Activated naive CD4-positive, alpha-beta T cell treated with anti-CD3 and anti-CD28 coated beads, Interleukin-2, amount 50 U/mL, for 24 hours (primary cell): Measurements from ENCODE around the gene CPM.
A peak's percentile ranks its signal among the peaks of the same experiment; 100 is the strongest.
"Not testable (repeated sequence)": the region's sequence is repeated elsewhere in the genome, so short reads cannot be mapped to it uniquely, and the experiment has no call there.

ENCODE experiments used
- H3K27ac Mint-ChIP-seq: one replicate; pipeline ENCODE4 v1.8.0; 2021; ENCODE audit warnings: mild to moderate bottlenecking, mixed read lengths
- H3K27me3 Mint-ChIP-seq: one replicate; pipeline ENCODE4 v1.8.0; 2021; ENCODE audit warnings: mixed read lengths
- H3K36me3 Mint-ChIP-seq: one replicate; pipeline ENCODE4 v1.8.0; 2021; ENCODE audit warnings: mixed read lengths
- H3K4me1 Mint-ChIP-seq: one replicate; pipeline ENCODE4 v1.8.0; 2021; ENCODE audit warnings: mixed read lengths
- H3K4me3 Mint-ChIP-seq: one replicate; pipeline ENCODE4 v1.8.0; 2021; ENCODE audit warnings: mild to moderate bottlenecking, mixed read lengths
- H3K9me3 Mint-ChIP-seq: one replicate; pipeline ENCODE4 v1.8.0; 2021; ENCODE audit warnings: mixed read lengths

Gene CPM

DNA sequence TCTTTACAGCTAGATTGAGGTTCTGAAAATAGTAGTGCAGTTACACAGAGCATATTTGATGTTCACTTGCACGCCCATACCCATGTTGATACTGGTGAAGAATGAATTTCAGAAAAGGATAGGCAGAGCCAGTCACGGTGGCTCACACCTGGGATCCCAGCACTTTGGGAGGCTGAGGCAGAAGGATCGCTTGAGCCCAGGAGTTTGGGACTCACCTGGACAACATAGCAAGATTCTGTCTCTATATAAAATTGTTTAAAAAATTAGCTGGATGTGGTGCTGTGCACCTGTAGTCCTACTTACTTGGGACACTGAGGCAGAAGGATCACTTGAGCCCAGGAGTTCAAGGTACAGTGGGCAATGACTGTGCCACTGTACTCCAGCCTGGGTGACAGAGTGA, 68.4 kb downstream of the CPM start:
- no peak overlapping the region for H3K27ac Mint-ChIP-seq
- H3K36me3 Mint-ChIP-seq = peaks cover 9% of the 10 kb centered on the region
- H3K27me3 Mint-ChIP-seq = no peaks in the 10 kb centered on the region
- no peak overlapping the region for H3K4me3 Mint-ChIP-seq
- H3K4me1 Mint-ChIP-seq = peaks cover 7% of the 10 kb centered on the region
- no peaks in the 10 kb centered on the region for H3K9me3 Mint-ChIP-seq

DNA sequence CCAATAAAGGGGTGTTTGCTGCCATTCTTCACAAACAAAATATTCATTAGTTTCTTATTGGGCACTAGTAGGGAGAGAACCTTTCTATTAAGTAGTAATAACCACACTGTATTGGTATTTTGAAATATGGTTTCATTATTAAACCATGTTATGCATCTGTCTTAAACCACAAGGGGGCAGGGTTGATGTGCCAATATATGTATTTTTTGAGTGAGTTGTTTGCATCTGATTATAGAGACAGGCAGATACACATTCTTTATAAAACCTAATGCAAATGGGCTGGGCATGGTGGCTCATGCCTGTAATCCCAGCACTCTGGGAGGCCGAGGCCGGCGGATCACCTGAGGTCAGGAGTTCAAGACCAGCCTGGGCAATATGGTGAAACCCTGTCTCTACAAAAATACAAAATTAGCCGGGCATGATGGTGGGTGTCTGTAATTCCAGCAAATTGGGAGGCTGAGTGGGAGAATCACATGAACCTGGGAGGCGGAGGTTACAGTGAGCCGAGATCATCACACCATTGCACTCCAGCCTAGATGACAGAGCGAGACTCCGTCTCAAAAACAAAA, 69.0 kb downstream of the CPM start:
- H3K27ac Mint-ChIP-seq = peak overlapping the region; percentile 19
- H3K36me3 Mint-ChIP-seq, H3K9me3 Mint-ChIP-seq, H3K27me3 Mint-ChIP-seq, H3K4me1 Mint-ChIP-seq: not testable (repeated sequence)
- H3K4me3 Mint-ChIP-seq = peak overlapping the region; percentile 11

DNA sequence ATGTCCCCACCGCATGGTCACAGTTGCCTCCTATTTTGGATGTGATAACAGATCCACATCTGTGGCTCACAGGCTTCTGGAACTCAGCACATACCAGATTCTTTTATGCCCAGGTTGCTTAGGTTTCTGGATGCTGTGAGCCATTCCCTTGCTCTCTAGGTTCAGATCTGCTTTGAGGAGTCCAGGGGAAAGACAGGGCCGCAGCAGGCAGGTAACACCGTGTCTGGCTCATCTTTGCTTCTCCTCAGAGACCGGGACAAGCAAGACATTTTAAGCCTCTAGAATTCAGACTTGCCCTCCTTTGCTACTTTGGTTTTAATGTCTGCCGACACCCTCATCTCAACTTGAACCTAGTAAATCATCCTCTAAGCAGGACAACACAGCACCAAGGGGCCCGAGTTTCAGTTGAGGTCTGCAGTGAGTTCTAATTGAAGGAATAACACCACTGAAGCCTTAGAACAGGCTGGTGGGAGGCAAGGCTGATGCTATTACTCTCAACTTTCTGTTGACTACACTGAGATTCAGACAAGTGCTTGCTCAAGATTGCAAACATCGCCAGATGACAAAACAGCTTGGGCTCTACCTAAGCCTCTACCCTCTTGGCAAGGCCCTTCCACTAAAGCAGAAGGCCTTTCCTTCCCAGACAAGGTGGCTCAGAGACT, 69.7 kb downstream of the CPM start:
- no peak overlapping the region for H3K27ac Mint-ChIP-seq
- H3K9me3 Mint-ChIP-seq = no peaks in the 10 kb centered on the region
- H3K4me1 Mint-ChIP-seq = peaks cover 7% of the 10 kb centered on the region
- H3K36me3 Mint-ChIP-seq = peaks cover 3% of the 10 kb centered on the region
- no peak overlapping the region for H3K4me3 Mint-ChIP-seq
- H3K27me3 Mint-ChIP-seq = no peaks in the 10 kb centered on the region

DNA sequence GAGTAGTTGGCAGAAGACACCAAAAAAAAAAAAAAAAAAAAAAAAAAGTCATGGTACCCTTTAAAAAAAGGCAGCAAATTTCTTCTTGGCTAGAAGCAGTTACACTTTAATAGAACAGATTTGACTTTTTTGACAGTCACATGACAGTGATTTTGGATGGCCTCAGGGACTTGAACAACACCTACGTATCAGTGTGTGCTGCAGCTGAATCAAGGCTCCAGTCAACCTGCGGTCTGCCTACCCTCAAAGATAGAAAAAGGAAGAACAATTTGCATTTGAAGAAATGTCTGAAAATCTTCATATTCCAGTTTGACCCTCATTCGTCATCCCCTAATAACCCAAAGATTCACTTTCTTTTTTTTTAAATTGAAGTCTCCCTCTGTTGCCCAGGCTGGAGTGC, 71.1 kb downstream of the CPM start:
- Mint-ChIP-seq H3K27me3 (peaks cover 1% of the 10 kb centered on the region), H3K9me3 (no peaks in the 10 kb centered on the region), H3K36me3 (peaks cover 5% of the 10 kb centered on the region)

DNA sequence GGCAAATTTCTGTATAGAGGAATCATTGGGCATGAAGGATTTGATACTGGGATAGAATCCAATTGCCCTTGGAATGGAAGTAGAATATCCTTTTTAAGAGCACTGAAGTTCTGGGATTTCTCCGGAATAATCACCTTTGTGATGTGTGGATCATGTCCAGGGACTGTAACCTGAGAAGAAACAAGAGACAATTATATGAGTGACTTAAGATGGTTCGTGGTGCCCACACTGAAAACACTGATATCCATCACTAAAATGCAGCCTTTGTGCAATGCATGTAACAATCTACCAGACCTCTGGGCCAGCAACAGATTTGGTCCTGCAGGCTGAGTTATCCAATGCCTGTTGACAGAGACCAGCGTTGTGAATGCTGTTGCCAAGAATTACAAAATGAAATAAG, 76.5 kb downstream of the CPM start:
- Mint-ChIP-seq H3K36me3 (peaks cover 20% of the 10 kb centered on the region), H3K27ac (no peak overlapping the region), H3K27me3 (peaks cover 1% of the 10 kb centered on the region), H3K9me3 (no peaks in the 10 kb centered on the region), H3K4me1 (no peaks in the 10 kb centered on the region), H3K4me3 (no peak overlapping the region)

More for the DNA sequence above, 71.1 kb downstream of the CPM start:
- no peak overlapping the region for H3K4me3 Mint-ChIP-seq
- peaks cover 7% of the 10 kb centered on the region for H3K4me1 Mint-ChIP-seq
- no peak overlapping the region for H3K27ac Mint-ChIP-seq

DNA sequence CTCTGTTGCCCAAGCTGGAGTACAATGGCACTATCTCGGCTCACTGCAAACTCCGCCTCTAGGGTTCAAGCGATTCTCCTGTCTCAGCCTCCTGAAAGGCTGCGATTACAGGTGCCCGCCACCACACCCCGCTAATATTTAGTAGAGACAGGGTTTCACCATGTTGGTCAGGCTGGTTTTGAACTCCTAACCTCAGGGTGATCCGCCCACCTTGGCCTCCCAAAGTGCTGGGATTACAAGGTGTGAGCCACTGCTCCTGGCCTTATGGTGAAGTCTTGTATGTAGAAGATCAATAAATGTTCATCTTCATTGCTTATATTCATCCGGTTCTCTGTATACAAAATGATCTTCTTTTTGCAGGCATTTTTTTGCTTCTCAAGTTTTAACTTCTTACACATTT, 77.2 kb downstream of the CPM start:
- H3K36me3 Mint-ChIP-seq = peaks cover 18% of the 10 kb centered on the region
- H3K9me3 Mint-ChIP-seq = no peaks in the 10 kb centered on the region
- H3K27me3 Mint-ChIP-seq = peaks cover 1% of the 10 kb centered on the region
- no peak overlapping the region for H3K4me3 Mint-ChIP-seq
- no peaks in the 10 kb centered on the region for H3K4me1 Mint-ChIP-seq
- peak overlapping the region; percentile 8 for H3K27ac Mint-ChIP-seq

DNA sequence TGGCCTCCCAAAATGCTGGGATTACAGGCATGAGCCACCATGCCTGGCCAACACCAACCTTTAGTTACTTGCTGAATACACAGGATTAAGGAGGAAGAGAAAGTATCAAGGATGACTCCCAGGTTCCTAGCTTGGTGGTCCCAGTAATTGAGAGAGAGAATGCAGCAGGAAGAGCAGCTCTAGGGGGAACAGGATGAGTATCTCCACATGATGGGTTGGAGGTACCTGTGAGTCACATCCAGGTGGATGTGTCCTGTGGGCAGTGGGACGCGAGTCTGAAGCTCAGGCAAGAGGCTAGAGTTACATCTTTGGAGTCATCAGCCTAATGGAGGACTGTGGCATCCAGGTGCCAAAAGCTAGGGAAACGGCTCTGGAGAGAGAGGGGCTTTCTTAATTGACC, 77.9 kb downstream of the CPM start:
- H3K4me1 Mint-ChIP-seq = no peaks in the 10 kb centered on the region
- no peaks in the 10 kb centered on the region for H3K9me3 Mint-ChIP-seq
- no peak overlapping the region for H3K27ac Mint-ChIP-seq
- H3K4me3 Mint-ChIP-seq = no peak overlapping the region
- H3K36me3 Mint-ChIP-seq = peaks cover 18% of the 10 kb centered on the region
- H3K27me3 Mint-ChIP-seq = peaks cover 1% of the 10 kb centered on the region

DNA sequence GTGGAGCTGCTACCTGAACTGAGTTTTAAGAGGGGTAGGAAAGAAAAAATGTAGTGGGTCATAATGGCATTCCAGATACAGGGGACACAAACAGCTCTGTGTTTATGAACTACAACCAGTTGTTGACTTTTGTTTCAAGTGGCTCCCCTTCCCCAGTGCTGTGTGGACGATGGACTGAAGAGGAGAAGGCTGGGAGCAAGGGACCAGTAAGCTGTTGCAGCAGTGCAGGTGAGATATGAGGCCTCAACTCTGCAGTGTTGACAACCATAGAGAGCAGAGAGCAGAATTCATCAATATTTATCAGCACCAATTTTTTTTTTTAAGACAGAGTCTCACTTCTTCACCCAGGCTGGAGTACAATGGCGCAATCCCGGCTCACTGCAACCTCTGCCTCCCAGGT, 78.4 kb downstream of the CPM start:
- H3K4me3 Mint-ChIP-seq = no peak overlapping the region
- peak overlapping the region; percentile 38 for H3K27ac Mint-ChIP-seq
- no peaks in the 10 kb centered on the region for H3K9me3 Mint-ChIP-seq
- H3K36me3 Mint-ChIP-seq = peaks cover 17% of the 10 kb centered on the region
- H3K4me1 Mint-ChIP-seq = no peaks in the 10 kb centered on the region
- H3K27me3 Mint-ChIP-seq = peaks cover 1% of the 10 kb centered on the region

DNA sequence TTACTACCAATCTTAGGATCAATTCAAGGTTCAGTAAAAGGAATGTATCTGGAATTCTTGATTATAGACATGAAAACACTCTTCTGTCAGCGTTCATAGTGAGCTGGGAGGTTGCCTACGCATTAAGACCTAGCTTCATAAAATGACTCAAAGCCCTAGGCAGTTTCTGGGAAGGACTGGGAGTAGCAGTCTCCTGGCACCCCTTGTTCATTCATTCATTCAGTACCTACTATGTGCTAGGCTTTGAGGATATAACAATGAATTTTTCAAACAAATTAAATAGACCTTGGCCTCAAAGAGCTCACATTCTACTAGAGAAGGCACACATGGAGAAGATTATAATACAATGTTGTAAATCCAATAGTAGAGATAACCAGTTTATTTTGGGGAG, 78.9 kb downstream of the CPM start:
- H3K4me1 Mint-ChIP-seq = no peaks in the 10 kb centered on the region
- no peak overlapping the region for H3K27ac Mint-ChIP-seq
- no peak overlapping the region for H3K4me3 Mint-ChIP-seq
- H3K27me3 Mint-ChIP-seq = peaks cover 1% of the 10 kb centered on the region
- H3K36me3 Mint-ChIP-seq = peaks cover 17% of the 10 kb centered on the region
- no peaks in the 10 kb centered on the region for H3K9me3 Mint-ChIP-seq

DNA sequence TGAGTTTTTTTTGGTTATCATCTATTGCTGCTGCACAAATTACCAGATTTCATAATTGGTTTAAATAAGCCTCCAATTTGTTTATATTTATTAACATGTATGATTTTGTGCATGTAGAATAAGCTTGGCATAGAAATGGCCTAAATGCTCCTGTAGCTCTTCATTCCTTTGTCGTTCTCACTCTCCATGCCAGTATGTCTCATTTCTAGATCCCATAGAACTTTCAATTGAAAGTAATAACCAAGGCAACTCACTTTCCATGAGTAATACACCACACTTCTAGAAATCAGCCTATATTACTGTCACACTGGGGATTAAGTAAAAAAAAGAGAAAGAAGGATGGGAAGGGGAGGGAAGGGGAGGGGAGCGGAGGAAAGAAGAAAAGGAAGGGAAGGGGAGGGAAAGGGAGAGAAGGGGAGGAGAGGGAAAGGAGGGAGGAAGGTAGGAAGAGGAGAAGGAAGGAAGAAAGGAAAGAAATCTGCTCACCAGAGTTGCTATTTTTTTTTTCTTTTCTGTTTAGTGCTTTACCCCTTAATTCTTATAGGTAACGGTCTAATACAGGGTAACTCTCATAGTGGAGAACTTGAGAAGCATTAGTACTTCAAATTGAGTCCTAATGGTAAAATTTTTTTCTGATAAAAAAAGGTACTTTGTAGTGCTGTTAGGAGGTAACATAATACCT, 79.4 kb downstream of the CPM start:
- peaks cover 1% of the 10 kb centered on the region for H3K27me3 Mint-ChIP-seq
- H3K4me1 Mint-ChIP-seq = no peaks in the 10 kb centered on the region
- no peaks in the 10 kb centered on the region for H3K9me3 Mint-ChIP-seq
- H3K4me3 Mint-ChIP-seq = no peak overlapping the region
- H3K27ac Mint-ChIP-seq = no peak overlapping the region
- peaks cover 17% of the 10 kb centered on the region for H3K36me3 Mint-ChIP-seq

DNA sequence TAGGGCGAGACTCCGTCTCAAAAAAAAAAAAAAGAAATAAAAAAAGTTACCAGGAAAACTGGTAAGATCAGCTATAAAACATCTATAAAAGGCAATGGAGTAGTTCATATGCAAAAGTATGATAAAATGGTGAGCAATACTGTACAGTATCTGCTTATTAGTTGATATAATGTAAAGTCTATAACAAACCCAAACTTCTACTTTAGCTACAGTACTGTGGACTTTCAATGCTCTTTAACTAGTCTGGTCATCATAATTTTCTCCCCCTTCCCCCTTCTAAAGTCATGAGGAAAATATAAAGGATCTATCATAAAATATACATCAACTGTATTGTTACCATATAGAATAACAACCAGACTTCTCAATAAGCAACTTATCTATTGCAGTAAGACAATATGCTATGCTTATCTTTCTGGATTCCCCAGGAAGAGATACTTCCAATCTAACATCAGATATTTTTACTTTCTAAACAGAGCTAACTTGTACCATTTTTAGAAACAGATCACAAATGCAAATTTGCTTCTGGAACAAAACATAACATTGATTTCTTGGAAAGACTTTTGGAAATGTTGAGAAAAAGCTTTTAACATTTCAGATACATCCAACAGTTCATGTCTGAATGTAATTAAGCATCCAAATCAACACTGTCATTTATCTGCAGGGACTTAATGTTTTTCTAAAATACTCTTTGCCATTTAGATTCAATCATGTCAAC, 81.2 kb downstream of the CPM start:
- H3K4me1 Mint-ChIP-seq = no peaks in the 10 kb centered on the region
- H3K36me3 Mint-ChIP-seq = peaks cover 17% of the 10 kb centered on the region
- no peaks in the 10 kb centered on the region for H3K27me3 Mint-ChIP-seq
- no peak overlapping the region for H3K27ac Mint-ChIP-seq
- H3K9me3 Mint-ChIP-seq = no peaks in the 10 kb centered on the region
- no peak overlapping the region for H3K4me3 Mint-ChIP-seq

DNA sequence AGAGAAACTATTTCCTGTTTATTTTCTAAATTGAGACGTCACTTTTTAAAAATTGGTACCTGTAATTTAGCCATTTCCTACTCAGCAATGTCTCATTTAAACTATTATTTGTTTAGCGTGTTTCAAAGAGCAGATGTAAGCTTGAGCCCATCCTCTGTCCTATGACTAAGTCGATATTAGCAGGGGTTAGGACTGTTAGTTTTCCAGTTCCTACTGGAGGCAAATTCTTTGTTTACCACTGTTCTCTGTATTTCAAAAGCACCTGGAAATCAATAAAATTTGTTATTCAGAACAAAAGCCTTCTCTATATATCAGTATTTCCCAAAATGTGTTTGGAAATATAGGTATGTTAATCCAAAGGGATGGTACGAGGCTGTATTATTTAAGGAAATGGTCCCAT, 82.6 kb downstream of the CPM start:
- Mint-ChIP-seq H3K4me3 (no peak overlapping the region), H3K9me3 (no peaks in the 10 kb centered on the region), H3K4me1 (no peaks in the 10 kb centered on the region), H3K36me3 (peaks cover 9% of the 10 kb centered on the region), H3K27ac (no peak overlapping the region), H3K27me3 (no peaks in the 10 kb centered on the region)

DNA sequence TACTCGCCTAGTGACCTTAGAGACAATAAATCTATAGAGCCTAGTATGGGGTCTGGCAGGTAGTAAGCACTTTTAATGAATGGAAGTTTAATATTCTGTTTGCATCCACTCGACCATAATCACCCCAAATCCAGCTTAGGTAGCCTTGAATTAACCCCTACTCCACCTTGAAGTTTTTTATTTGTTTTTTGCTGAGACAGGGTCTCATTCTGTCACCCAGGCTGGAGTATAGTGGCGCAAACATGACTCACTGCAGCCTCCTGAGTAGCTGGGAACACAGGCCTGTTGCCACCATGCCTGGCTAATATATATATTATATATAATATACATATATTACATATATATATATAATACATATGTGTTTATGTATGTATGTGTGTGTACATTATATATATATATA, 86.2 kb downstream of the CPM start:
- Mint-ChIP-seq H3K9me3 (no peaks in the 10 kb centered on the region), H3K27ac (no peak overlapping the region), H3K36me3 (peaks cover 9% of the 10 kb centered on the region), H3K4me1 (peaks cover 12% of the 10 kb centered on the region), H3K27me3 (no peaks in the 10 kb centered on the region), H3K4me3 (no peak overlapping the region)

DNA sequence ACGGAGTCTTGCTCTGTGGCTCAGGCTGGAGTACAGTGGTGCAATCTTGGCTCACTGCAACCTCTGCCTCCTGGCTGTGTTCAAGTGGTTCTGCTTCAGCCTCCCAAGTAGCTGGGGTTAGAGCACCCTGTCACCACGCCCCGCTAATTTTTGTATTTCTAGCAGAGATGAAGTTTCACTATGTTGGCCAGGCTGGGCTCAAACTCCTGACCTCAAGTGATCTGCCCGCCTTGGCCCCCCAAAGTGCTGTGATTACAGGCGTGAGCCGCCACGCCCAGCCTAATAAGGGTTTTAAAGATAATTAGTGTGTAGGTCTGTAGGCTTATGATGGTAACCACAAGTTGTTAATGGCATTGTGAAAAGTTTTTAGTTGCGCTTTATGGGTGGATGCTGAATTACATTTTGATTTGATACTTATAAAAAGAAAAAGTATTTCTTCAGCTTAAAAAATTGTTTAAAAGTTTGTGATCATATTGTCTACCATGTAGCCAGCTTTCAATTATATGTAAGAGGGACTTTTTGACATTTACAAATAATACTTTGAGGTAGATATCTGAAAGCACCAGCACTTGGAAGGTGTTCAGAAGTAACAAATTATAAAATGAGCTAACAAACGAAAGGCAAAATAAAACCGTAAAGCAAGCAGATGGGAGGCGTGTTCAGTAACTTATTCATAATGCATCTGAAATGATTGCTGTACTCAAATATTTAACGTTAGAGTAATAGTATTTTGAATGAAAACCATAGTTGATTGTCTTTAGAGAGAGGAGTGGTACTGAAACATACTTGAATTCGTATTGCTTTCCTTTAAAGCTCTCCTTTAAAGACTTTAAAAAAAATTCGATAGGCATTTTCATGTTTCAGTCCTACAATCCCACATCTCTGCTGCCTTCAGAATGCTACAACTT, 87.9 kb downstream of the CPM start:
- Mint-ChIP-seq H3K4me1 (peaks cover 12% of the 10 kb centered on the region), H3K36me3 (peaks cover 12% of the 10 kb centered on the region), H3K27me3 (no peaks in the 10 kb centered on the region), H3K4me3 (no peak overlapping the region), H3K9me3 (no peaks in the 10 kb centered on the region), H3K27ac (no peak overlapping the region)

DNA sequence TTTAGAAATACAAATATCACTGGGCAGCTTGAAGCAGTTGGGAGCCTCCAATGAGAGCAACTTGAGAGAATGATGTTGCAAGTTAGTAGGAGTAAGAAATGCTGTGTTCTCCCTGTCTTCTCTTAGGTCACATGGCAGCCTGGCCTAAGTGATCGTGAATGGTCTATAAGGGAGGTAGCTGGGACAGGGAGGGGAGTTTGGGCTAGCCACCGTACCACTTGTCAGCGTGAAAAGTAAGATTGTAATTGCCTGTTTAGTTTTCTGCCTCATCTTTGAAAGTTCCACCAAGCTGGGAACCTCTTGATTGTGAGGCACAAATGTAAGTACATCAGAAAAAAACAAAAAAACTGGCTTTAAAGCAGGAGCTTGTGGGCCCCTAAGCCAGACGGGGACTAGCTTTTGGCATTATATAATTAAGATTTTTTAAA, 88.6 kb downstream of the CPM start:
- no peaks in the 10 kb centered on the region for H3K9me3 Mint-ChIP-seq
- peaks cover 12% of the 10 kb centered on the region for H3K4me1 Mint-ChIP-seq
- H3K27me3 Mint-ChIP-seq = no peaks in the 10 kb centered on the region
- no peak overlapping the region for H3K4me3 Mint-ChIP-seq
- peak overlapping the region; percentile 59 for H3K27ac Mint-ChIP-seq
- H3K36me3 Mint-ChIP-seq = peaks cover 13% of the 10 kb centered on the region
